Body of pancreas (tissue), 4 donors: ENCODE data around the gene CNTNAP2. TPM values are rescaled to one million over a fixed set of nuclear protein-coding genes. Genes with fewer than 3 reads are reported as not detected.

Source experiments
- ATAC-seq: fragments of 150-250 bp; one replicate; pipeline ENCODE4 v1.9.1; 2016
- DNase-seq, 4 donors: peaks; one replicate each; pipeline ENCODE4 v3.0.0-alpha.2; 2019
- H3K27ac ChIP-seq, 4 donors: fragments of 200-600 bp; sonication (generic); 1 replicate in 3 of 4; 2 replicates in 1 of 4; pipeline versions ENCODE4 v1.5.1 to v1.6.1; 2016 to 2019; ENCODE audit warnings: mild to moderate bottlenecking in 1 of 4, mixed read lengths in 1 of 4, moderate library complexity in 1 of 4
- H3K27me3 ChIP-seq, 2 donors: fragments of 200-600 bp; sonication (generic); one replicate each; pipeline ENCODE4 v1.6.0; 2016; ENCODE audit warnings: mild to moderate bottlenecking in 1 of 2
- H3K36me3 ChIP-seq, 2 donors: fragments of 200-600 bp; sonication (generic); replicated peaks in 1 of 2; 2 replicates each; pipeline ENCODE4 v1.5.1; 2016; ENCODE audit warnings: low read depth in 2 of 2; ENCODE audit not compliant: insufficient read depth in 1 of 2
- H3K4me1 ChIP-seq: fragments of 200-600 bp; sonication (generic); one replicate; pipeline ENCODE4 v1.6.0; 2016
- H3K4me3 ChIP-seq, 2 donors: fragments of 200-600 bp; sonication (generic); 1 replicate in 1 of 2; 2 replicates in 1 of 2; pipeline ENCODE4 v1.5.1; 2016 to 2019
- H3K9me3 ChIP-seq, 3 donors: fragments of 200-600 bp; sonication (generic); 1 replicate in 2 of 3; 2 replicates in 1 of 3; pipeline ENCODE4 v1.5.1; 2016
- POLR2A ChIP-seq, 3 donors: fragments of 450-650 bp; IDR thresholded peaks; one replicate each; pipeline ENCODE4 v1.6.1; 2016; ENCODE audit warnings: antibody characterized with exemption in 3 of 3, mild to moderate bottlenecking in 2 of 3
- WGBS, 2 donors: methylation state at CpG; one replicate each; pipeline ENCODE4 v1.1.5; 2017; 5-methylcytosine and 5-hydroxymethylcytosine counted together
- intact Hi-C: fragments of 100-400 bp; cut with DNase I; formaldehyde crosslinking; loops from one replicate; pipeline ENCODE4 v1.15.1; 2023
- total RNA-seq, 2 donors: library from RNA; depleted of rRNA; stranded (reverse); fragments of >200 nt; gene quantifications; one replicate each; pipeline ENCODE4 v1.1.0, GENCODE V29; 2016
- TF ChIP-seq, protein P1 (sequence below), 7 experiments: fragments of 450-650 bp in 4 of 7; fragments of 200-600 bp in 3 of 7; sonication (generic) in 3 of 7; IDR thresholded peaks; one replicate each; pipeline ENCODE4 v1.5.1; 2016 to 2019; ENCODE audit warnings: antibody characterized with exemption in 7 of 7

CNTNAP2 gene
- total RNA-seq, 2 donors from 2014 or later, result 1.0 TPM; not detected in 1

DNA sequence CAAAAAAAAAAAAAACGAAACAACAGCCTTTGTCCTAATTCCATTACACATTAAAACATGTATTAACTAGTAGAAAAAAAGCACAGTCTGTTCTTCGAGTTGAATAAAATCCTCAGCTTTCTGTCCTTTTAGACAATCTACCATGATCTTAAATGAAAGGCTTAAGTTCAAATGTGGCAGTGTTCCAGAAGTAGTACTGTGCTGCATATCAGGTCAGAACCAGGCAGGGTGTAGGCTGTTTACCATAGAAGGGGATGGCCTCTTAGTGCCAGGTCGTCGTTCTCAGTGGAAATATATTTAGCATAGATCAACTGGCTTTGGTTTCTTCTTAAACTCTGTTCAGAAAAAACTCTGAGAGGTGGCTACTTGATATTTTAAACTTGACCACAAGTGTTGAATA, 612.0 kb downstream of the CNTNAP2 start:
- H3K27ac ChIP-seq, result no peak overlapping the region
- intact Hi-C loops, result no loop called here
- ATAC-seq (no peak), DNase-seq (no peak)
- H3K4me1 ChIP-seq, result no peaks in the 10 kb centered on the region
- no peak overlapping the region for H3K4me3 ChIP-seq
- no peaks in the 10 kb centered on the region for H3K27me3 ChIP-seq
- no peaks in the 10 kb centered on the region for H3K9me3 ChIP-seq
- H3K36me3 ChIP-seq, result no peaks in the 10 kb centered on the region
- WGBS, 2 donors, result 53 to 58% methylated on average over 4 of the region's 4 CpGs
- TF ChIP-seq, protein P1, sequence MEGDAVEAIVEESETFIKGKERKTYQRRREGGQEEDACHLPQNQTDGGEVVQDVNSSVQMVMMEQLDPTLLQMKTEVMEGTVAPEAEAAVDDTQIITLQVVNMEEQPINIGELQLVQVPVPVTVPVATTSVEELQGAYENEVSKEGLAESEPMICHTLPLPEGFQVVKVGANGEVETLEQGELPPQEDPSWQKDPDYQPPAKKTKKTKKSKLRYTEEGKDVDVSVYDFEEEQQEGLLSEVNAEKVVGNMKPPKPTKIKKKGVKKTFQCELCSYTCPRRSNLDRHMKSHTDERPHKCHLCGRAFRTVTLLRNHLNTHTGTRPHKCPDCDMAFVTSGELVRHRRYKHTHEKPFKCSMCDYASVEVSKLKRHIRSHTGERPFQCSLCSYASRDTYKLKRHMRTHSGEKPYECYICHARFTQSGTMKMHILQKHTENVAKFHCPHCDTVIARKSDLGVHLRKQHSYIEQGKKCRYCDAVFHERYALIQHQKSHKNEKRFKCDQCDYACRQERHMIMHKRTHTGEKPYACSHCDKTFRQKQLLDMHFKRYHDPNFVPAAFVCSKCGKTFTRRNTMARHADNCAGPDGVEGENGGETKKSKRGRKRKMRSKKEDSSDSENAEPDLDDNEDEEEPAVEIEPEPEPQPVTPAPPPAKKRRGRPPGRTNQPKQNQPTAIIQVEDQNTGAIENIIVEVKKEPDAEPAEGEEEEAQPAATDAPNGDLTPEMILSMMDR (IDR thresholded peaks at IDR 0.05), result no peak
- no peak for TF ChIP-seq POLR2A (IDR thresholded peaks at IDR 0.05)

DNA sequence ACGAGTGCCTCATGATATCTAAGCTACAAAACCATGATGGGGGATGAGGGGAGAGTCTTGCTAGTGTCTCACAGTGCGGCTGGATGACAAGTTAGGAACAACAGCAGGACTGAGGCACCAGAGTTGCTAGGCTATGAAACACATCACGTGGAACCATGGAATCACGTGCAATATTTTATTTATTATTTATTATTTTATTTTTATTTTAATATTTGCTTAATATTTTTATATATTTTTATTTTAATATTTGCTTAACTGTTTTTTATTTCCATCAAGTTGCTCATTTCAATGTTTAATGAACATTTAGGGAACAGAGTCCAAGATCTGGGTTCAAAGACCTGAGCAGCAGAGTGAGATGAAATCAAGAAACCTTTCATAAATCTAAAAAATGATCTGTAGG, 614.6 kb downstream of the CNTNAP2 start:
- Histone ChIP-seq H3K4me3 (no peak overlapping the region), H3K4me1 (no peaks in the 10 kb centered on the region), H3K36me3 (no peaks in the 10 kb centered on the region), H3K27me3 (no peaks in the 10 kb centered on the region), H3K9me3 (no peaks in the 10 kb centered on the region), H3K27ac (no peak overlapping the region)
- DNase-seq, result no peak
- TF ChIP-seq POLR2A (IDR thresholded peaks at IDR 0.05), result no peak
- TF ChIP-seq, protein P1 (IDR thresholded peaks at IDR 0.05), result no peak
- 89 to 95% methylated on average over 4 of the region's 4 CpGs for WGBS, 2 donors
- intact Hi-C loops, result no loop called here
- no peak for ATAC-seq

DNA sequence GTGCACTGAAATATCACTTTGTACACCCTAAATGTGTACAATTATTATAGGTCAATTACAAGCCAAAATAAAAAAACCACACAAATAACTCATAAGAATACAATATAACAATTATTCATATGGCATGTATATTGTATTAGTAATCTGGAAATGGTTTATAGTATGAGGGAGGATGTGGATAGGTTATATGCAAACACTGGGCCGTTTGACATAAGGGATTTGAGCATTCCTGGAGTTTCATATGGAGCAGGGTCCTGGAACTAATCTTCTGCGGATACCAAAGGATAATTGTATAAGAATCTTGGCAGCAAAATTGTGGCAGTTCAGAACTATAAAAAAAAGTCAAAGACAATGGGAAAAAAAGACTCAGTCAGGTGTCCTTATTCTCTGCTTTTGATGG, 619.4 kb downstream of the CNTNAP2 start:
- H3K4me1 ChIP-seq, result no peaks in the 10 kb centered on the region
- no peak for ATAC-seq
- no peak overlapping the region for H3K4me3 ChIP-seq
- H3K36me3 ChIP-seq, result no peaks in the 10 kb centered on the region
- H3K27me3 ChIP-seq, result no peaks in the 10 kb centered on the region
- DNase-seq, result no peak
- TF ChIP-seq, protein P1 (IDR thresholded peaks at IDR 0.05), result no peak
- TF ChIP-seq POLR2A (IDR thresholded peaks at IDR 0.05), result no peak
- H3K27ac ChIP-seq, result no peak overlapping the region
- intact Hi-C loops, result no loop called here
- no peaks in the 10 kb centered on the region for H3K9me3 ChIP-seq
- WGBS, 2 donors, result 66 to 69% methylated on average over 2 of the region's 2 CpGs

DNA sequence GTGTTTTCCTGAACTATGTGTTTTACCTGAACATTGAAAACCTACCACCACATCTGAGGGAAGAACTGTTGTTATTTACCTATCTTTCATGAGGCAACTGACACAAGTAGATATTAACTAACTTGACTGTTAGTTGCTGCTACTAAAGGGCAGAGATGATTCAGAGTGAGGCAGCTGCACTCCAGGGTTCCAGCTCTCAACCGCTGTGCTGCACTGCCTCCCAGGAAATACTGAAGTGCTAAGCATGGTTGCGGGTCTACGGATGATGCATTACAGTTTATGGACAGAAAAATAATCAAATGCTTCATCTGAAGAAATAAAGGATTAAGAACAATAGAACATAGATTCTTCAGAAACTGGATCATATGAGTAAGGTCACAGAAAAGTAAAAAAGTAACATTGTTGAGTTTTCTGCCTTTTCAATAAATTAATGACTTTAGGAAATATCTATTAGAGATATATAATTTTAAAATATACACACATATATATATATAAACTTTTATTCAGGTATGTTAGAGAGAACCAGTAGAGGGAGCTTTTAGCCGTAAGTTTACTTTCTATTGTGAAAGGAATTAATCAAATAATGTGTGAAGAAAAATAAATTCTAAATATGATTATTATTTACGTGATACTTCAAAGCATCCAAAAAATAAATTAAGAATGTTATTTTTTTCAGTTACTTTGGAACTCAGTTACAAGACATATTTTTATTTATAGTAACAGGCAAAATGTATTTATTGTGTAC, 620.0 kb downstream of the CNTNAP2 start:
- TF ChIP-seq POLR2A (IDR thresholded peaks at IDR 0.05), result no peak
- TF ChIP-seq, protein P1 (IDR thresholded peaks at IDR 0.05), result peak in 4 of 7 experiments; percentile 21 to 36 (median 30)
- H3K4me1 ChIP-seq, result no peaks in the 10 kb centered on the region
- WGBS, 2 donors, result 48 to 55% methylated on average over 5 of the region's 5 CpGs
- H3K4me3 ChIP-seq, result no peak overlapping the region
- H3K27ac ChIP-seq, result no peak overlapping the region
- no peaks in the 10 kb centered on the region for H3K27me3 ChIP-seq
- ATAC-seq (no peak), DNase-seq (no peak)
- no peaks in the 10 kb centered on the region for H3K36me3 ChIP-seq
- H3K9me3 ChIP-seq, result no peaks in the 10 kb centered on the region
- intact Hi-C loops, result no loop called here

DNA sequence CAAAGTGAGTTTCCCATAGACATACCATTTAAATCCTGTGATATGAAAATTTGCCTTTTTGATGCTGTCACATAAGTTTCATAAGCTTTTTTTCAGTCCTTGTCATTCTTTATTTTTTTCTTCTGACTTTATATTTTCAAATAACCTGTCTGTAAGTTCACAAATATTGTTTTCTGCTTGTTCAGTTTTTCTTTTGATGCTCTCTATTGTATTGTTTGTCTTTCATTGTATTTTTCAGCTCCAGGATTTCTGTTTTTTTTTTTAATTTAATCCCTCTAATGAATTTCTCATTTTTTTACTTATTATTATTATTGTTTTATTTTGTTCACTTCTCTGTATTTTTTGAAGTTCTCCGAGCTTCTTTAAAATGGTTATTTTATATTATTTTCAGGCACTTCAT, 623.4 kb downstream of the CNTNAP2 start:
- no peaks in the 10 kb centered on the region for H3K27me3 ChIP-seq
- TF ChIP-seq, protein P1 (IDR thresholded peaks at IDR 0.05), result no peak
- no peak for TF ChIP-seq POLR2A (IDR thresholded peaks at IDR 0.05)
- intact Hi-C loops, result no loop called here
- no peak overlapping the region for H3K4me3 ChIP-seq
- DNase-seq, result no peak
- no peaks in the 10 kb centered on the region for H3K9me3 ChIP-seq
- ATAC-seq, result no peak
- no peak overlapping the region for H3K27ac ChIP-seq
- no peaks in the 10 kb centered on the region for H3K36me3 ChIP-seq
- no peaks in the 10 kb centered on the region for H3K4me1 ChIP-seq
- 93 to 95% methylated on average over 1 of the region's 1 CpG for WGBS, 2 donors
